GM12878 (cell line): ENCODE results near the gene PKHD1. TPM values are rescaled to one million over a fixed set of nuclear protein-coding genes. Genes with fewer than 3 reads are reported as not detected.

ENCODE experiments used
- ATAC-seq: fragments of 200-7000 bp; cut with Tn5 transposase; 3 replicates; pipeline ENCODE4 v1.9.1; 2020; ENCODE audit warnings: mild to moderate bottlenecking, moderate library complexity
- BruUV-seq: library from RNA; stranded (reverse); fragments of 400-500 nt; replicated peaks from 2 replicates; lab custom pipeline; 2021; lab: Mats Ljungman, UMichigan
- CTCF ChIA-PET: fragments of 300-600 bp; sonication (Branson Sonifier 250); formaldehyde crosslinking; extraction: SDS; loops from one replicate; lab custom pipeline; 2021; ENCODE audit warnings: inconsistent platforms; lab: Yijun Ruan, JAX
- POLR2A ChIA-PET: fragments of 350-600 bp; formaldehyde crosslinking; extraction: SDS; loops from one replicate; lab custom pipeline; 2021; ENCODE audit warnings: inconsistent platforms; lab: Charles Lee
- RAD21 ChIA-PET: fragments of 300-600 bp; sonication (Branson Sonifier 250); formaldehyde crosslinking; loops from one replicate; lab custom pipeline; 2023; ENCODE audit warnings: antibody characterized with exemption; ENCODE audit not compliant: unreplicated experiment; lab: Charles Lee
- SMC1A ChIA-PET: fragments of 300-600 bp; sonication (Branson Sonifier 250); formaldehyde crosslinking; loops from one replicate; lab custom pipeline; 2023; ENCODE audit not compliant: unreplicated experiment, uncharacterized antibody; lab: Charles Lee
- DNase-seq: peaks from one replicate; pipeline ENCODE4 v3.0.0-alpha.2; 2011; ENCODE audit warnings: low read depth, low spot score
- FAIRE-seq: peaks from 3 replicates; lab custom pipeline; 2011; peaks lifted over from hg19 to GRCh38; lab: Jason Lieb, UNC
- H2AFZ ChIP-seq: 2 replicates; pipeline ENCODE4 v1.6.0; 2011; ENCODE audit warnings: low read depth, low read length, control low read depth; ENCODE audit not compliant: control insufficient read depth
- H3K27ac ChIP-seq: 2 replicates; pipeline ENCODE4 v1.5.1; 2011; ENCODE audit warnings: control low read depth; ENCODE audit not compliant: control insufficient read depth, insufficient read depth
- H3K27me3 ChIP-seq, 2 experiments: replicated peaks in 1 of 2; 2 replicates each; pipeline versions ENCODE4 v1.6.0 to v1.6.1; 2011; ENCODE audit warnings: low read length in 1 of 2; ENCODE audit not compliant: control insufficient read depth in 2 of 2, insufficient read depth in 2 of 2
- H3K36me3 ChIP-seq, 2 experiments: 2 replicates each; pipeline ENCODE4 v1.5.1; 2011; ENCODE audit warnings: low read length in 1 of 2; ENCODE audit not compliant: control insufficient read depth in 2 of 2, insufficient read depth in 2 of 2
- H3K4me1 ChIP-seq: 2 replicates; pipeline ENCODE4 v1.6.1; 2011; ENCODE audit warnings: mild to moderate bottlenecking, low read length, moderate library complexity, mixed read lengths; ENCODE audit not compliant: control insufficient read depth, insufficient read depth
- H3K4me2 ChIP-seq: 2 replicates; pipeline ENCODE4 v1.6.0; 2011; ENCODE audit warnings: control low read depth; ENCODE audit not compliant: control insufficient read depth, insufficient read depth
- H3K4me3 ChIP-seq: fragments of 200-600 bp; sonication (generic); 2 replicates; pipeline ENCODE4 v1.5.1; 2016
- H3K79me2 ChIP-seq: 2 replicates; pipeline ENCODE4 v1.6.0; 2011; ENCODE audit warnings: low read length; ENCODE audit not compliant: control insufficient read depth, insufficient read depth
- H3K9ac ChIP-seq: 2 replicates; pipeline ENCODE4 v1.8.0; 2011; ENCODE audit warnings: low read length, control low read depth, mixed read lengths; ENCODE audit not compliant: control insufficient read depth, insufficient read depth
- H3K9me3 ChIP-seq: replicated peaks from 3 replicates; pipeline ENCODE4 v1.5.1; 2011; ENCODE audit warnings: mild to moderate bottlenecking, low read length; ENCODE audit not compliant: control insufficient read depth, insufficient read depth
- H4K20me1 ChIP-seq: 2 replicates; pipeline ENCODE4 v1.6.0; 2011; ENCODE audit not compliant: control insufficient read depth, insufficient read depth
- BACH1 ChIP-seq: fragments of 450-650 bp; IDR thresholded peaks from 2 replicates; pipeline ENCODE4 v1.6.1; 2017; ENCODE audit warnings: mild to moderate bottlenecking, borderline replicate concordance
- HCFC1 ChIP-seq: fragments of 150-350 bp; IDR thresholded peaks from 2 replicates; pipeline ENCODE4 v1.6.1; 2014; ENCODE audit warnings: low read length
- NKRF ChIP-seq: fragments of 450-650 bp; conservative IDR thresholded peaks from 2 replicates; pipeline ENCODE4 v1.6.1; 2017; ENCODE audit warnings: mild to moderate bottlenecking, moderate library complexity
- TAF1 ChIP-seq: IDR thresholded peaks from 2 replicates; pipeline ENCODE4 v1.6.1; 2011; ENCODE audit warnings: mild to moderate bottlenecking, low read depth, low read length, borderline replicate concordance
- WGBS: methylation state at CpG from one replicate; pipeline ENCODE4 v1.1.6; 2016; ENCODE audit warnings: low lambda C conversion rate; ENCODE audit not compliant: insufficient replicate concordance, insufficient coverage; ENCODE audit errors: missing lambda C conversion rate; 5-methylcytosine and 5-hydroxymethylcytosine counted together
- in situ Hi-C: fragments of 300-500 bp; cut with MboI; formaldehyde crosslinking; loops from 9 replicates; pipeline ENCODE4 v1.14.3; 2018; ENCODE audit warnings: mixed read lengths
- intact Hi-C: fragments of 100-400 bp; cut with micrococcal nuclease; formaldehyde crosslinking; loops from one replicate; pipeline ENCODE4 v1.14.2; 2022; ENCODE audit not compliant: unreplicated experiment
- polyA plus RNA-seq, 11 experiments: library from polyadenylated mRNA; depleted of rRNA in 4 of 11; unstranded in 6 of 11; stranded (reverse) in 5 of 11; fragments of >200 nt; fragmentation: Nextera tagmentation in 4 of 11; fragmentation: Illumina TruSeq in 1 of 11; extraction: Ambion mirVana in 4 of 11; extraction: Trizol in 1 of 11; gene quantifications; 1 replicate in 1 of 11; 2 replicates in 10 of 11; pipeline versions ENCODE4 v1.2.1 to v1.2.3, GENCODE V29; 2011 to 2016; ENCODE audit warnings: inconsistent platforms in 2 of 11, missing spikeins in 2 of 11, low read depth in 1 of 11
- total RNA-seq, 4 experiments: library from RNA; depleted of rRNA in 3 of 4; stranded (reverse); fragments of >200 nt in 3 of 4; fragmentation: Illumina TruSeq in 1 of 4; extraction: Trizol in 1 of 4; gene quantifications; 2 replicates each; pipeline versions ENCODE4 v1.2.1 to v1.2.3, GENCODE V29; 2013 to 2021
- TF ChIP-seq, protein P1 (sequence below): fragments of 450-650 bp; formaldehyde crosslinking; IDR thresholded peaks from 2 replicates; pipeline ENCODE4 v1.5.0; 2022; ENCODE audit warnings: mild to moderate bottlenecking, missing genetic modification characterization

Gene PKHD1
- total and polyA plus RNA-seq, 10 of the 15 experiments (the other 5 are each of a cell fraction or from before 2014, with no cell fraction given) = under 0.01 to 0.90 (median 0.02) TPM; not detected in 1

- no peak for TF ChIP-seq NKRF
These were observed 119.1 kb downstream of the PKHD1 start (continued) for GRCh38 chr6:51968265-51968664.

- FAIRE-seq (no peak), ATAC-seq (no peak), DNase-seq (no peak)
- 20% methylated on average over 3 of the region's 3 CpGs for WGBS
- in situ Hi-C loops (loop anchor here (10.0 kb wide), 1 partner anchor 1151 kb away; the partner anchor contains the start of gene TFAP2B), intact Hi-C loops (no loop called here)
- POLR2A ChIA-PET = no interaction called here
- no peaks in the 10 kb centered on the region for H3K79me2 ChIP-seq
- H3K9ac ChIP-seq = no peak overlapping the region
- CTCF ChIA-PET = interaction anchor here (0.7 to 11.3 kb wide), 5 partner anchors 10 to 84 kb away, joined by 3 to 121 read pairs (median 7); no protein-coding TSS in a partner anchor
- H3K9me3 ChIP-seq = no peaks in the 10 kb centered on the region
- SMC1A ChIA-PET = interaction anchor here (1.0 to 3.4 kb wide), 8 partner anchors 10 to 111 kb away, joined by 3 to 16 read pairs (median 4); no protein-coding TSS in a partner anchor
- no peak overlapping the region for H3K4me2 ChIP-seq
- H4K20me1 ChIP-seq = no peaks in the 10 kb centered on the region
- no peak overlapping the region for H3K27ac ChIP-seq
- H2AFZ ChIP-seq = no peak overlapping the region
- no peaks in the 10 kb centered on the region for H3K4me1 ChIP-seq
- peaks cover 0 to 3% of the 10 kb centered on the region in 2 experiments; a peak in 1 of 4 replicates for H3K27me3 ChIP-seq
- BruUV-seq = no TSS peak
- H3K36me3 ChIP-seq = no peaks in the 10 kb centered on the region
- TF ChIP-seq, protein P1, sequence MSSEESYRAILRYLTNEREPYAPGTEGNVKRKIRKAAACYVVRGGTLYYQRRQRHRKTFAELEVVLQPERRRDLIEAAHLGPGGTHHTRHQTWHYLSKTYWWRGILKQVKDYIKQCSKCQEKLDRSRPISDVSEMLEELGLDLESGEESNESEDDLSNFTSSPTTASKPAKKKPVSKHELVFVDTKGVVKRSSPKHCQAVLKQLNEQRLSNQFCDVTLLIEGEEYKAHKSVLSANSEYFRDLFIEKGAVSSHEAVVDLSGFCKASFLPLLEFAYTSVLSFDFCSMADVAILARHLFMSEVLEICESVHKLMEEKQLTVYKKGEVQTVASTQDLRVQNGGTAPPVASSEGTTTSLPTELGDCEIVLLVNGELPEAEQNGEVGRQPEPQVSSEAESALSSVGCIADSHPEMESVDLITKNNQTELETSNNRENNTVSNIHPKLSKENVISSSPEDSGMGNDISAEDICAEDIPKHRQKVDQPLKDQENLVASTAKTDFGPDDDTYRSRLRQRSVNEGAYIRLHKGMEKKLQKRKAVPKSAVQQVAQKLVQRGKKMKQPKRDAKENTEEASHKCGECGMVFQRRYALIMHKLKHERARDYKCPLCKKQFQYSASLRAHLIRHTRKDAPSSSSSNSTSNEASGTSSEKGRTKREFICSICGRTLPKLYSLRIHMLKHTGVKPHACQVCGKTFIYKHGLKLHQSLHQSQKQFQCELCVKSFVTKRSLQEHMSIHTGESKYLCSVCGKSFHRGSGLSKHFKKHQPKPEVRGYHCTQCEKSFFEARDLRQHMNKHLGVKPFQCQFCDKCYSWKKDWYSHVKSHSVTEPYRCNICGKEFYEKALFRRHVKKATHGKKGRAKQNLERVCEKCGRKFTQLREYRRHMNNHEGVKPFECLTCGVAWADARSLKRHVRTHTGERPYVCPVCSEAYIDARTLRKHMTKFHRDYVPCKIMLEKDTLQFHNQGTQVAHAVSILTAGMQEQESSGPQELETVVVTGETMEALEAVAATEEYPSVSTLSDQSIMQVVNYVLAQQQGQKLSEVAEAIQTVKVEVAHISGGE (CRISPR knock-in tag) = no peak
- TF ChIP-seq HCFC1 (no peak), TAF1 (no peak), BACH1 (no peak)
- RAD21 ChIA-PET = no interaction called here
- H3K4me3 ChIP-seq = no peak overlapping the region
These were observed 122.1 kb downstream of the PKHD1 start for GRCh38 chr6:51965222-51965801.
